GM10248 (cell line): Measurements from ENCODE around the gene DCDC1.

Experiments used
- CTCF ChIA-PET: fragments of 300-600 bp; sonication (Branson Sonifier 250); formaldehyde crosslinking; extraction: SDS; loops from one replicate; lab custom pipeline; 2021; ENCODE audit warnings: antibody characterized with exemption; lab: Yijun Ruan, JAX
- POLR2A ChIA-PET: fragments of 350-650 bp; sonication (Branson Sonifier 250); formaldehyde crosslinking; extraction: SDS; loops from one replicate; lab custom pipeline; 2020; ENCODE audit warnings: antibody characterized with exemption; lab: Yijun Ruan, JAX
- DNase-seq: peaks from one replicate; pipeline ENCODE4 v3.0.0; 2012; ENCODE audit errors: extremely low spot score
- CTCF ChIP-seq: IDR thresholded peaks from 2 replicates; pipeline ENCODE4 v1.5.1; 2012; ENCODE audit warnings: mild to moderate bottlenecking, low read depth; ENCODE audit errors: extremely low read depth, missing control alignments, control extremely low read depth

DCDC1 gene

GRCh38 chr11:30825723-30826122, 543.8 kb downstream of the DCDC1 start:
- DNase-seq, result no peak
- CTCF ChIA-PET, result no interaction called here
- POLR2A ChIA-PET, result no interaction called here
- TF ChIP-seq CTCF, result no peak

GRCh38 chr11:30823119-30823518, 546.4 kb downstream of the DCDC1 start:
- DNase-seq, result no peak
- TF ChIP-seq CTCF, result no peak
- ChIA-PET POLR2A (no interaction called here), CTCF (no interaction called here)

- ChIA-PET POLR2A (no interaction called here), CTCF (no interaction called here)
- DNase-seq, result no peak
- TF ChIP-seq CTCF, result no peak
Observed at GRCh38 chr11:30821438-30821965, 548.0 kb downstream of the DCDC1 start.

GRCh38 chr11:30818721-30819120, 550.8 kb downstream of the DCDC1 start:
- no peak for DNase-seq
- TF ChIP-seq CTCF, result no peak
- ChIA-PET POLR2A (no interaction called here), CTCF (no interaction called here)

- TF ChIP-seq CTCF, result no peak
- ChIA-PET POLR2A (no interaction called here), CTCF (no interaction called here)
- no peak for DNase-seq
Observed at GRCh38 chr11:30816959-30817880, 552.3 kb downstream of the DCDC1 start.

GRCh38 chr11:30815619-30816018, 553.9 kb downstream of the DCDC1 start:
- ChIA-PET CTCF (no interaction called here), POLR2A (no interaction called here)
- no peak for TF ChIP-seq CTCF

More at GRCh38 chr11:30815619-30816018, 553.9 kb downstream of the DCDC1 start:
- DNase-seq, result no peak
